OCI-LY1 (cell line): ENCODE data around the gene UBL3.

Source experiments
- H2AFZ ChIP-seq: fragments of 200-600 bp; sonication (generic), shearing (Covaris generic); 2 replicates; pipeline ENCODE4 v1.6.0; 2014; ENCODE audit warnings: antibody characterized with exemption, mild to moderate bottlenecking, low read length
- H3F3A ChIP-seq: fragments of 200-600 bp; sonication (generic), shearing (Covaris generic); 2 replicates; pipeline ENCODE4 v1.6.0; 2014; ENCODE audit warnings: mild to moderate bottlenecking, antibody characterized with exemption, low read length, moderate library complexity; ENCODE audit not compliant: insufficient read depth
- H3K27ac ChIP-seq: fragments of 200-600 bp; sonication (generic); 2 replicates; pipeline ENCODE4 v1.5.1; 2014; ENCODE audit warnings: low read length, mixed run types, mild to moderate bottlenecking, low read depth; ENCODE audit not compliant: poor library complexity, severe bottlenecking
- H3K27me3 ChIP-seq: fragments of 200-600 bp; sonication (generic); 2 replicates; pipeline ENCODE4 v1.6.0; 2014; ENCODE audit warnings: antibody characterized with exemption, mild to moderate bottlenecking, low read length, moderate library complexity; ENCODE audit not compliant: insufficient read depth
- H3K36me3 ChIP-seq: fragments of 200-600 bp; sonication (generic); 2 replicates; pipeline ENCODE4 v1.6.1; 2014; ENCODE audit warnings: mild to moderate bottlenecking, antibody characterized with exemption, low read length, moderate library complexity, mixed read lengths; ENCODE audit not compliant: insufficient read depth
- H3K4me1 ChIP-seq: fragments of 200-600 bp; sonication (generic); 2 replicates; pipeline ENCODE4 v1.5.1; 2014; ENCODE audit warnings: mild to moderate bottlenecking, low read length, moderate library complexity; ENCODE audit not compliant: insufficient read depth, severe bottlenecking
- H3K4me2 ChIP-seq: fragments of 200-600 bp; sonication (generic), shearing (Covaris generic); 2 replicates; pipeline ENCODE4 v1.6.1; 2014; ENCODE audit warnings: low read length
- H3K4me3 ChIP-seq: fragments of 200-600 bp; sonication (generic); 2 replicates; pipeline ENCODE4 v1.5.1; 2014; ENCODE audit warnings: low read length, low read depth, mild to moderate bottlenecking, mixed read lengths; ENCODE audit not compliant: poor library complexity, severe bottlenecking
- H3K79me2 ChIP-seq: fragments of 200-600 bp; shearing (Covaris generic); 2 replicates; pipeline ENCODE4 v1.6.1; 2016; ENCODE audit warnings: mixed run types, low read length, mixed read lengths; ENCODE audit not compliant: insufficient read depth
- H3K9ac ChIP-seq: fragments of 200-600 bp; sonication (generic), shearing (Covaris generic); 2 replicates; pipeline ENCODE4 v1.6.1; 2014; ENCODE audit warnings: mild to moderate bottlenecking, low read length, mixed read lengths
- H3K9me2 ChIP-seq: fragments of 200-600 bp; sonication (generic), shearing (Covaris generic); 2 replicates; pipeline ENCODE4 v1.6.1; 2014; ENCODE audit warnings: low read depth, mild to moderate bottlenecking, low read length, mixed read lengths
- H3K9me3 ChIP-seq: fragments of 200-600 bp; shearing (Covaris generic); 2 replicates; pipeline ENCODE4 v1.6.1; 2014; ENCODE audit warnings: low read length, mixed read lengths
- H4K20me1 ChIP-seq: fragments of 200-600 bp; sonication (generic), shearing (Covaris generic); 2 replicates; pipeline ENCODE4 v1.6.0; 2016; ENCODE audit warnings: mild to moderate bottlenecking, low read length; ENCODE audit not compliant: insufficient read depth
- EZH2 ChIP-seq: fragments of 200-600 bp; sonication (generic), shearing (Covaris generic); IDR thresholded peaks from 2 replicates; pipeline ENCODE4 v1.8.0; 2017; ENCODE audit warnings: borderline replicate concordance, mixed run types, mild to moderate bottlenecking, antibody characterized with exemption, low read length, moderate library complexity, mixed read lengths
- TF ChIP-seq, protein P1 (sequence below): fragments of 200-600 bp; sonication (generic), shearing (Covaris generic); IDR thresholded peaks from 2 replicates; pipeline ENCODE4 v1.5.1; 2017; ENCODE audit warnings: mild to moderate bottlenecking, antibody characterized with exemption, low read length, moderate library complexity, mixed read lengths

UBL3 gene

DNA sequence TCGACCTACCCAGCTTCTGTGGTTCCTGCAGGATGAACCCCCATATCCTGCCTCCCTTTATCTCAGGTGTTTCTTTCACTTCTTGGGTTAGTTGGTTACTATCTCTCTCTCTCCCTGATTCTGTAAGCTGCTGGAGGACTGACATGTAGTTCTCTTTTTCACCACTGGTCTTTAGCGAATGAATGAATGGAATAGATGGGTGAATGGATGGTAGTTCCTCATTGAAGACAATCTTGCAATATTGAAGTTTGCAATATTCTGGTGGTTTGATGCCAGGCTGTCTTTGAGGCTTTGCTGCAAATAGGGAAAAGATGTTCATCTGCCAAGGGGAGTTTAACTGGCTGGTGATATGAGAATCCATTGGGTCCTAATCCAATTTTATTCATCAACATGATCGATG lies 120.2 kb downstream of the UBL3 start:
- Histone ChIP-seq H4K20me1 (no peaks in the 10 kb centered on the region), H3K79me2 (no peaks in the 10 kb centered on the region), H3K36me3 (no peaks in the 10 kb centered on the region), H3K27ac (no peak overlapping the region), H3K9me3 (no peaks in the 10 kb centered on the region), H3K4me1 (no peaks in the 10 kb centered on the region), H3K27me3 (peaks cover 5% of the 10 kb centered on the region; the same call in 1 of the 2 replicates), H3K9ac (no peak overlapping the region), H3K4me2 (no peak overlapping the region), H3K9me2 (no peaks in the 10 kb centered on the region), H3F3A (no peaks in the 10 kb centered on the region), H2AFZ (no peak overlapping the region), H3K4me3 (no peak overlapping the region)
- TF ChIP-seq EZH2, result no peak
- TF ChIP-seq, protein P1, sequence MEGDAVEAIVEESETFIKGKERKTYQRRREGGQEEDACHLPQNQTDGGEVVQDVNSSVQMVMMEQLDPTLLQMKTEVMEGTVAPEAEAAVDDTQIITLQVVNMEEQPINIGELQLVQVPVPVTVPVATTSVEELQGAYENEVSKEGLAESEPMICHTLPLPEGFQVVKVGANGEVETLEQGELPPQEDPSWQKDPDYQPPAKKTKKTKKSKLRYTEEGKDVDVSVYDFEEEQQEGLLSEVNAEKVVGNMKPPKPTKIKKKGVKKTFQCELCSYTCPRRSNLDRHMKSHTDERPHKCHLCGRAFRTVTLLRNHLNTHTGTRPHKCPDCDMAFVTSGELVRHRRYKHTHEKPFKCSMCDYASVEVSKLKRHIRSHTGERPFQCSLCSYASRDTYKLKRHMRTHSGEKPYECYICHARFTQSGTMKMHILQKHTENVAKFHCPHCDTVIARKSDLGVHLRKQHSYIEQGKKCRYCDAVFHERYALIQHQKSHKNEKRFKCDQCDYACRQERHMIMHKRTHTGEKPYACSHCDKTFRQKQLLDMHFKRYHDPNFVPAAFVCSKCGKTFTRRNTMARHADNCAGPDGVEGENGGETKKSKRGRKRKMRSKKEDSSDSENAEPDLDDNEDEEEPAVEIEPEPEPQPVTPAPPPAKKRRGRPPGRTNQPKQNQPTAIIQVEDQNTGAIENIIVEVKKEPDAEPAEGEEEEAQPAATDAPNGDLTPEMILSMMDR, result peak; percentile 6; the same call in 1 of the 2 replicates

DNA sequence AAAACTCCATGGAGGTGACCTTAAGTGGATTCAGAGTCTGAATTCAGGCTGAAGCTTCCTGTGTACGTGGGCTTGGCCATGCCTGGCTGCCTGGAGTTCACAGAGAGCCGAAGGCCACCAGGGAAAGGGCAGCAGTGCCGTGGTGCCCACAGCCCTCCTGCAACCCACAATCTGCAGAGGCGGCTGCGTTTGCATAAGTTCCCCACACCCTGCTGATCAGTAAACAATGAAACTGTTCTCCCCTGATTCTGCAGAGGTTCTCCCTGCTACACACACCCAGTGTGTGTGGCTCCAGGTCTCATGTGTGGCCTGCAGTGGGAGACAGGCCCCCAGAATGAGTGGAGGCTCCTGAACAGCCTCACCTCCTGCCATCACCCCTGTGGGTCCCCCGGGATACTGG lies 128.0 kb downstream of the UBL3 start:
- Histone ChIP-seq H3K79me2 (no peaks in the 10 kb centered on the region), H3F3A (no peaks in the 10 kb centered on the region), H3K27ac (no peak overlapping the region), H3K9ac (no peak overlapping the region), H3K4me2 (no peak overlapping the region), H3K4me3 (no peak overlapping the region), H3K27me3 (no peaks in the 10 kb centered on the region), H3K4me1 (no peaks in the 10 kb centered on the region), H3K36me3 (no peaks in the 10 kb centered on the region), H2AFZ (no peak overlapping the region), H3K9me3 (no peaks in the 10 kb centered on the region), H4K20me1 (no peaks in the 10 kb centered on the region), H3K9me2 (no peaks in the 10 kb centered on the region)
- TF ChIP-seq, protein P1, result no peak
- TF ChIP-seq EZH2, result no peak

DNA sequence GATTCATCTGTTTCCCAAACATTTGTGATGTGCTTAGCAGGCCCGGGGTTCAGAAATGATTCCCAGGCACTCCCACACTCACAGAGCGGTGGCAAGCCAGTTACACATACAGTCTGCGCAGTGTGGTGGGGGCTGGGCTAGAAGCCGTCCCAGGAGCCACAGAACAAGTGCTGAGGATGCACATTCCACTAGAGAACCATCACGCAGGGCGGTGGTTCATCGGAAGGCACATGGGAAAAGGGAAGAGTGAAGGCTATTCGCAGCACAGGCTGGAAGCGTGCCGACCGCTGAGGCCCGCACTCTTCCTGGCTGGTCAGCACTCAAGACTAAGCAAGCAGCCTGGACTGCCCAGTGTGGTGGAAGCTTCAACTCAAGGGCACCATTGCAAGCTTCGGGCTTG lies 128.7 kb downstream of the UBL3 start:
- TF ChIP-seq, protein P1, result no peak
- TF ChIP-seq EZH2, result no peak
- no peak overlapping the region for H3K4me2 ChIP-seq
- H2AFZ ChIP-seq, result no peak overlapping the region

More for the DNA sequence above, 128.7 kb downstream of the UBL3 start:
- Histone ChIP-seq H3K4me3 (no peak overlapping the region), H3K9me2 (no peaks in the 10 kb centered on the region), H3K9me3 (no peaks in the 10 kb centered on the region), H3K9ac (no peak overlapping the region), H3K79me2 (no peaks in the 10 kb centered on the region), H3K4me1 (no peaks in the 10 kb centered on the region), H3F3A (no peaks in the 10 kb centered on the region), H3K36me3 (no peaks in the 10 kb centered on the region), H3K27ac (no peak overlapping the region), H4K20me1 (no peaks in the 10 kb centered on the region), H3K27me3 (no peaks in the 10 kb centered on the region)
